Vagina (tissue), 2 donors: ENCODE data around the gene PNCK.
"Not testable (repeated sequence)": the region's sequence is repeated elsewhere in the genome, so short reads cannot be mapped to it uniquely, and the experiment has no call there.

Experiments
- POLR2A ChIP-seq, 2 donors: fragments of 450-650 bp; IDR thresholded peaks; one replicate each; pipeline ENCODE4 v1.6.1; 2017; ENCODE audit warnings: antibody characterized with exemption in 2 of 2, mild to moderate bottlenecking in 2 of 2, moderate library complexity in 2 of 2
- POLR2AphosphoS5 ChIP-seq, 2 donors: sonication (generic); formaldehyde crosslinking; IDR thresholded peaks; one replicate each; pipeline ENCODE4 v1.9.0; 2017; ENCODE audit warnings: antibody characterized with exemption in 2 of 2, mild to moderate bottlenecking in 2 of 2, low read depth in 1 of 2; ENCODE audit not compliant: insufficient read depth in 1 of 2
- TF ChIP-seq, protein P1 (sequence below), 3 experiments: fragments of 450-650 bp in 2 of 3; fragments of 200-600 bp in 1 of 3; sonication (generic) in 1 of 3; IDR thresholded peaks; one replicate each; pipeline ENCODE4 v1.5.1; 2017 to 2019; ENCODE audit warnings: antibody characterized with exemption in 3 of 3, mild to moderate bottlenecking in 2 of 3, moderate library complexity in 2 of 3

DNA sequence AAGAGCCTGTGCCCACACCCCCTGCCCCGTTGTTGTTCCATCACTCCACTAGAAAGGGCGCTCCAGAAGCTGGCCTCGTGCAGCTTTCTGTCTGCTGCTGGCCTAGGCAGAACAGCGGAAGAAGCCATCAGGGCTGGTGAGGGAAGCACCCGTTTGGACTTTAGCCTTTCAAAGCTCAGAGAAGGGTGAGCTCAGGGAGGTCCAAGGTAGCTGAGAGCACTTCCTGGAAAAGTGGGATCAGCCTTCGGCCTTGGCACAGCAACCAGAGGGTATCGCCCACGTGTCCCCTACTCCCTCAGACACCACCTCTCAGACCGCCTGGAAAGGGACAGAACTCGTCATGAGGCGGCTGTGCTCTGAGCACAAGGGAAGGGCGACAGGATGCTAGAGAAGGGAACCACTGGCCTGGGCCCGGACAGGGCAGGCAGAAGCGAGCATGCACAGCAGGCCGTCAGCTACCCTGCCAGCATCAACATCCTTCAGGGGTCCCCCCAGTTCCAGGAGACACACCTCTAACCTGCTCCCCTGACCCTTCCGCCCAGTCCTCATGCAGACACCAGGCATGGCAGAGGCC, 25.7 kb upstream of the PNCK start:
- not testable (repeated sequence) for TF ChIP-seq POLR2AphosphoS5 (IDR thresholded peaks at IDR 0.05; ENCODE audit: insufficient read depth in 1 of 2, low read depth in 1 of 2); POLR2A (IDR thresholded peaks at IDR 0.05)
- TF ChIP-seq, protein P1, sequence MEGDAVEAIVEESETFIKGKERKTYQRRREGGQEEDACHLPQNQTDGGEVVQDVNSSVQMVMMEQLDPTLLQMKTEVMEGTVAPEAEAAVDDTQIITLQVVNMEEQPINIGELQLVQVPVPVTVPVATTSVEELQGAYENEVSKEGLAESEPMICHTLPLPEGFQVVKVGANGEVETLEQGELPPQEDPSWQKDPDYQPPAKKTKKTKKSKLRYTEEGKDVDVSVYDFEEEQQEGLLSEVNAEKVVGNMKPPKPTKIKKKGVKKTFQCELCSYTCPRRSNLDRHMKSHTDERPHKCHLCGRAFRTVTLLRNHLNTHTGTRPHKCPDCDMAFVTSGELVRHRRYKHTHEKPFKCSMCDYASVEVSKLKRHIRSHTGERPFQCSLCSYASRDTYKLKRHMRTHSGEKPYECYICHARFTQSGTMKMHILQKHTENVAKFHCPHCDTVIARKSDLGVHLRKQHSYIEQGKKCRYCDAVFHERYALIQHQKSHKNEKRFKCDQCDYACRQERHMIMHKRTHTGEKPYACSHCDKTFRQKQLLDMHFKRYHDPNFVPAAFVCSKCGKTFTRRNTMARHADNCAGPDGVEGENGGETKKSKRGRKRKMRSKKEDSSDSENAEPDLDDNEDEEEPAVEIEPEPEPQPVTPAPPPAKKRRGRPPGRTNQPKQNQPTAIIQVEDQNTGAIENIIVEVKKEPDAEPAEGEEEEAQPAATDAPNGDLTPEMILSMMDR (IDR thresholded peaks at IDR 0.05) = not testable (repeated sequence)
